Measurements from ENCODE around the gene CEP112. TPM values are rescaled to one million over a fixed set of nuclear protein-coding genes. Genes with fewer than 3 reads are reported as not detected.

Gene CEP112
- total RNA-seq, 1 donor from 2014 or later: 14.5 TPM

DNA sequence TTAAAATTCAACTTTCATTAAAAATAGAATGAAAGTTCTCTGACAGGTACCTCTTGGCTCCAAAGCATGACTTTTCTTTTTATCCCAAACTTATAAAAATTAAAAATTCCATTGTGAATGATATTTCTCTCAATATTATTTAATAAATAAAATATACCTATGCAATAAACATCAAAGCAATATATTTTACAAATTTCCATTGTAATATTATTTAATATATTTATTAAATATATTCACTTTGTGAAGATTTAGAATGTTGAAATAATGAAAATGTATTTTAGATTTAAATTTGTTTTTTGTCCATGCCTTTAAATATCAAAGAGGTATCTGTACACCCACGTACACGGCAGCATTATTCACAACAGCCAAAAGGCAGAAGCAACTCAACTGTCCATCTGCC, 147.8 kb downstream of the CEP112 start:
- DNase-seq: no peak

DNA sequence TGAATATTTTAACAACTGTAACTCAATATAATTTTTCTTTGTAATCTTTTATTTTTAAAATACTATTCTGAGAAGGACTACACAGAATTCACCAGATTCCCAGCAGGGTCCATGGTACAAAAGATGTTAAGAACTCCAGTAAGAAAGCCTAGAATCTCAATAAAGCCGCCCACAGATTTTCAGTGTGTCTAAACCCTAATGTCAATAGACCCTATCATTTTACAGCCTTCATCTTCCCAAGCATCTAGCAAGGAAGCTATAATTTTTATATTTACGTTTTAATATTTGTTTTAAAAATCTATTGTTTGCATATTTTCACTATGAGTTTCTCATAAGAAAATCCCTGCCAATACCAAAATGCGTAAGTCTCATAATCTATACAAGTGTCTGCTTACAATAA, 148.5 kb downstream of the CEP112 start:
- DNase-seq: no peak
- TF ChIP-seq, protein P1, sequence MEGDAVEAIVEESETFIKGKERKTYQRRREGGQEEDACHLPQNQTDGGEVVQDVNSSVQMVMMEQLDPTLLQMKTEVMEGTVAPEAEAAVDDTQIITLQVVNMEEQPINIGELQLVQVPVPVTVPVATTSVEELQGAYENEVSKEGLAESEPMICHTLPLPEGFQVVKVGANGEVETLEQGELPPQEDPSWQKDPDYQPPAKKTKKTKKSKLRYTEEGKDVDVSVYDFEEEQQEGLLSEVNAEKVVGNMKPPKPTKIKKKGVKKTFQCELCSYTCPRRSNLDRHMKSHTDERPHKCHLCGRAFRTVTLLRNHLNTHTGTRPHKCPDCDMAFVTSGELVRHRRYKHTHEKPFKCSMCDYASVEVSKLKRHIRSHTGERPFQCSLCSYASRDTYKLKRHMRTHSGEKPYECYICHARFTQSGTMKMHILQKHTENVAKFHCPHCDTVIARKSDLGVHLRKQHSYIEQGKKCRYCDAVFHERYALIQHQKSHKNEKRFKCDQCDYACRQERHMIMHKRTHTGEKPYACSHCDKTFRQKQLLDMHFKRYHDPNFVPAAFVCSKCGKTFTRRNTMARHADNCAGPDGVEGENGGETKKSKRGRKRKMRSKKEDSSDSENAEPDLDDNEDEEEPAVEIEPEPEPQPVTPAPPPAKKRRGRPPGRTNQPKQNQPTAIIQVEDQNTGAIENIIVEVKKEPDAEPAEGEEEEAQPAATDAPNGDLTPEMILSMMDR (IDR thresholded peaks at IDR 0.05; ENCODE audit: borderline replicate concordance): no peak
- intact Hi-C loops (cut with micrococcal nuclease): no loop called here
- no peak overlapping the region for H3K27ac ChIP-seq (replicated peaks)
- H3K36me3 ChIP-seq: no peaks in the 10 kb centered on the region
- no peaks in the 10 kb centered on the region for H3K9me3 ChIP-seq (replicated peaks)
- H3K27me3 ChIP-seq (ENCODE audit: low read depth): no peaks in the 10 kb centered on the region
- H3K4me1 ChIP-seq: no peaks in the 10 kb centered on the region
- no peak overlapping the region for H3K4me3 ChIP-seq

More for the DNA sequence above, 147.8 kb downstream of the CEP112 start:
- intact Hi-C loops (cut with micrococcal nuclease): no loop called here
- TF ChIP-seq, protein P1 (IDR thresholded peaks at IDR 0.05; ENCODE audit: borderline replicate concordance): no peak
- H3K4me3 ChIP-seq: no peak overlapping the region
- no peak overlapping the region for H3K27ac ChIP-seq (replicated peaks)
- H3K9me3 ChIP-seq (replicated peaks): no peaks in the 10 kb centered on the region
- H3K36me3 ChIP-seq: no peaks in the 10 kb centered on the region
- no peaks in the 10 kb centered on the region for H3K4me1 ChIP-seq
- no peaks in the 10 kb centered on the region for H3K27me3 ChIP-seq (ENCODE audit: low read depth)

DNA sequence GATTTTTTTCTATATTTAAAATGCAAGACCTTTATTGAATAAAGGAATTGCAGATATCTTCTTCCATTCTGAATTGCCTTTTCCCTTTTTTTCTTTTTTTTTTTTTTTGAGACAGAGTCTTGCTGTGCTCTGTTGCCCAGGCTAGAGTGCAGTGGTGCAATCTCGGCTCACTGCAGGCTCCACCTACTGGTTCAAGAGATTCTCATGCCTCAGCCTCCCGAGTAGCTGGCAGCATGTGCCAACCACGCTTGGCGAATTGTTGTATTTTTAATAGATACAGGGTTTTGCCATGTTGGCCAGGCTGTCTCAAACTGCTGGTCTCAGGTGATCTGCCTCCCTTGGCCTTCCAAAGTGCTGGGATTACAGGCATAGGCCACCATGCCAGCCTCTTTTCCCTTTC, 151.5 kb downstream of the CEP112 start:
- no peak for DNase-seq
- intact Hi-C loops (cut with micrococcal nuclease): no loop called here
- Histone ChIP-seq H3K4me1 (no peaks in the 10 kb centered on the region), H3K4me3 (no peak overlapping the region), H3K27me3 (ENCODE audit: low read depth) (no peaks in the 10 kb centered on the region), H3K27ac (replicated peaks) (no peak overlapping the region), H3K36me3 (no peaks in the 10 kb centered on the region), H3K9me3 (replicated peaks) (no peaks in the 10 kb centered on the region)
- TF ChIP-seq, protein P1 (IDR thresholded peaks at IDR 0.05; ENCODE audit: borderline replicate concordance): peak; percentile 15

DNA sequence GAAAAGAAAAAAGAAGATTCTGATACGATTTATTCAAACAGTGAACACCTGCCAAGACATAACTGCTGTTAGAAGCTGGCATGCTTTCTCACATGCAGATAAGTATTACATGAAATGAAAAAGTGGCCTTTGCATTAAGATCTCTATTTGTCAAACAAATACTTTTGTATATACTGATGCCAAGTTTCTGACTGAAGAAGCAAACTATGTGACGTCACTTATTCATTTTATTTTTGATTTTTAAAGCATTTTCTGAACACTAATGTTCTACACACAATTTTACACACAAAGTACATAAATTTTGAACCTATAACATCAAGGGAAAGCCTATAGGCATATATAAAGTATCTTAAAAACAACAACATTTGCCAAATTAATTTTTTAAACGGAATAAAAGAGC, 153.8 kb downstream of the CEP112 start:
- Histone ChIP-seq H3K36me3 (no peaks in the 10 kb centered on the region), H3K27ac (replicated peaks) (no peak overlapping the region), H3K4me1 (no peaks in the 10 kb centered on the region), H3K27me3 (ENCODE audit: low read depth) (no peaks in the 10 kb centered on the region), H3K9me3 (replicated peaks) (no peaks in the 10 kb centered on the region), H3K4me3 (no peak overlapping the region)
- TF ChIP-seq, protein P1 (IDR thresholded peaks at IDR 0.05; ENCODE audit: borderline replicate concordance): no peak
- intact Hi-C loops (cut with micrococcal nuclease): no loop called here
- no peak for DNase-seq

DNA sequence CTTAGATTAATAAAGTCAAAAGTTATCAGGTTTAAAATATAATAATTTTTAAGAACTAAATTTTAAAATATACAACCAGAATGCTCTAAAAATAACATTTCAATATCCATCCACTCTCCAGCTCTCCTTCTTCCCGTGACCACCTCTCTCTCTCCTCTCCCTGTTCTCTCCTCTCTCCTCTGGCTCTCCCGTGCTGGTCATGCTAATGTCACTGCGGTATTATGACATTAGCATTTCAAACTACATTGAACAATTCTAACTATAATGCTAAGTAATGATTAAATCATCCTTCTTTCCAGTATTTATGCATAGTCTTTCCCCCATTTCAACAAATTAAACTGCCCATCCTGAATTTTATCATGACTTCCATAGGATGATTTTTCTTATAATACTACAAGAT, 154.7 kb downstream of the CEP112 start:
- H3K36me3 ChIP-seq: no peaks in the 10 kb centered on the region
- TF ChIP-seq, protein P1 (IDR thresholded peaks at IDR 0.05; ENCODE audit: borderline replicate concordance): no peak
- H3K27me3 ChIP-seq (ENCODE audit: low read depth): no peaks in the 10 kb centered on the region
- H3K4me1 ChIP-seq: no peaks in the 10 kb centered on the region
- no peak overlapping the region for H3K27ac ChIP-seq (replicated peaks)
- no peak for DNase-seq
- H3K4me3 ChIP-seq: no peak overlapping the region
- H3K9me3 ChIP-seq (replicated peaks): no peaks in the 10 kb centered on the region
- intact Hi-C loops (cut with micrococcal nuclease): no loop called here
